HEK293 (cell line): ENCODE data around the gene FBLN2.

Experiments
- CTCF ChIA-PET: fragments of 350-600 bp; formaldehyde crosslinking; extraction: SDS; loops from one replicate; lab custom pipeline; 2021; ENCODE audit warnings: antibody characterized with exemption; lab: Yijun Ruan, JAX
- POLR2A ChIA-PET: fragments of 300-600 bp; formaldehyde crosslinking; extraction: SDS; loops from one replicate; lab custom pipeline; 2020; ENCODE audit warnings: antibody characterized with exemption, inconsistent platforms; lab: Yijun Ruan, JAX
- H3K27ac ChIP-seq: fragments of 200-500 bp; sonication (Bioruptor generic); 2 replicates; pipeline ENCODE4 v1.5.1; 2014; ENCODE audit warnings: low read depth, low read length, control low read depth, inconsistent platforms; ENCODE audit errors: extremely low read depth
- H3K36me3 ChIP-seq, 2 experiments: fragments of 200-500 bp in 1 of 2; sonication (Bioruptor generic) in 1 of 2; 1 replicate in 1 of 2; 2 replicates in 1 of 2; pipeline ENCODE4 v1.5.1; 2014 to 2017; ENCODE audit warnings: inconsistent platforms in 2 of 2, low read length in 2 of 2; ENCODE audit not compliant: control insufficient read depth in 2 of 2, insufficient read depth in 1 of 2
- H3K4me1 ChIP-seq: fragments of 200-500 bp; sonication (Bioruptor generic); 2 replicates; pipeline ENCODE4 v1.5.1; 2014; ENCODE audit warnings: mild to moderate bottlenecking, low read length, inconsistent platforms; ENCODE audit not compliant: control insufficient read depth, insufficient read depth
- H3K4me3 ChIP-seq: 2 replicates; pipeline ENCODE4 v1.5.1; 2011; ENCODE audit warnings: low read depth, mild to moderate bottlenecking, control low read depth, low read length, moderate library complexity
- H3K9me3 ChIP-seq: fragments of 200-500 bp; sonication (Bioruptor generic); 2 replicates; pipeline ENCODE4 v1.5.1; 2014; ENCODE audit warnings: low read depth, low read length, inconsistent platforms; ENCODE audit not compliant: control insufficient read depth, insufficient read depth
- GLIS1 ChIP-seq: fragments of 450-650 bp; formaldehyde crosslinking; IDR thresholded peaks from 2 replicates; pipeline ENCODE4 v1.5.1; 2016; ENCODE audit warnings: missing biosample characterization, missing genetic modification characterization
- GLIS2 ChIP-seq: fragments of 450-650 bp; formaldehyde crosslinking; IDR thresholded peaks from 2 replicates; pipeline ENCODE4 v1.5.1; 2016; ENCODE audit warnings: missing biosample characterization, missing genetic modification characterization
- KLF1 ChIP-seq: fragments of 450-650 bp; formaldehyde crosslinking; IDR thresholded peaks from 2 replicates; pipeline ENCODE4 v1.5.1; 2016; ENCODE audit warnings: missing biosample characterization, missing genetic modification characterization
- KLF7 ChIP-seq: fragments of 450-650 bp; formaldehyde crosslinking; IDR thresholded peaks from 2 replicates; pipeline ENCODE4 v1.5.1; 2016; ENCODE audit warnings: missing biosample characterization, missing genetic modification characterization, borderline replicate concordance
- PATZ1 ChIP-seq: fragments of 450-650 bp; formaldehyde crosslinking; IDR thresholded peaks from 2 replicates; pipeline ENCODE4 v1.5.1; 2016; ENCODE audit warnings: missing biosample characterization, missing genetic modification characterization
- REST ChIP-seq: fragments of 450-650 bp; formaldehyde crosslinking; IDR thresholded peaks from 2 replicates; pipeline ENCODE4 v1.5.1; 2016; ENCODE audit warnings: missing biosample characterization, missing genetic modification characterization
- SALL2 ChIP-seq: fragments of 450-650 bp; formaldehyde crosslinking; IDR thresholded peaks from 2 replicates; pipeline ENCODE4 v1.5.0; 2017; ENCODE audit warnings: missing biosample characterization, mild to moderate bottlenecking, missing genetic modification characterization, borderline replicate concordance
- ZBTB20 ChIP-seq: fragments of 450-650 bp; formaldehyde crosslinking; IDR thresholded peaks from 2 replicates; pipeline ENCODE4 v1.5.1; 2016; ENCODE audit warnings: missing biosample characterization, missing genetic modification characterization
- ZBTB48 ChIP-seq: fragments of 450-650 bp; formaldehyde crosslinking; IDR thresholded peaks from 2 replicates; pipeline ENCODE4 v1.5.1; 2016; ENCODE audit warnings: missing biosample characterization, missing genetic modification characterization
- ZFP69B ChIP-seq: fragments of 450-650 bp; formaldehyde crosslinking; IDR thresholded peaks from 2 replicates; pipeline ENCODE4 v1.5.1; 2016; ENCODE audit warnings: missing biosample characterization, missing genetic modification characterization
- ZNF184 ChIP-seq: fragments of 450-650 bp; IDR thresholded peaks from 2 replicates; pipeline ENCODE4 v1.5.1; 2018; ENCODE audit warnings: missing biosample characterization, mild to moderate bottlenecking, missing genetic modification characterization
- ZNF211 ChIP-seq: fragments of 450-650 bp; formaldehyde crosslinking; IDR thresholded peaks from 2 replicates; pipeline ENCODE4 v1.5.1; 2016; ENCODE audit warnings: low read depth, missing biosample characterization, missing genetic modification characterization
- ZNF501 ChIP-seq: fragments of 450-650 bp; formaldehyde crosslinking; IDR thresholded peaks from 2 replicates; pipeline ENCODE4 v1.5.1; 2016; ENCODE audit warnings: missing biosample characterization, missing genetic modification characterization
- ZNF549 ChIP-seq: fragments of 450-650 bp; IDR thresholded peaks from 2 replicates; pipeline ENCODE4 v1.5.1; 2018; ENCODE audit warnings: missing biosample characterization, missing genetic modification characterization, mild to moderate bottlenecking, inconsistent platforms, moderate library complexity
- ZNF558 ChIP-seq: fragments of 450-650 bp; formaldehyde crosslinking; IDR thresholded peaks from 2 replicates; pipeline ENCODE4 v1.5.1; 2016; ENCODE audit warnings: missing biosample characterization, missing genetic modification characterization
- ZNF626 ChIP-seq: fragments of 450-650 bp; sonication (Bioruptor Pico); formaldehyde crosslinking; IDR thresholded peaks from 2 replicates; pipeline ENCODE4 v1.5.1; 2018; ENCODE audit warnings: missing biosample characterization, missing genetic modification characterization, inconsistent platforms
- ZNF704 ChIP-seq: fragments of 450-650 bp; formaldehyde crosslinking; IDR thresholded peaks from 2 replicates; pipeline ENCODE4 v1.5.1; 2016; ENCODE audit warnings: missing biosample characterization, missing genetic modification characterization
- TF ChIP-seq, protein P1 (sequence below): fragments of 450-650 bp; formaldehyde crosslinking; IDR thresholded peaks from 2 replicates; pipeline ENCODE4 v1.5.1; 2017; ENCODE audit warnings: missing biosample characterization, missing genetic modification characterization
- TF ChIP-seq, protein P2 (sequence below): fragments of 450-650 bp; formaldehyde crosslinking; IDR thresholded peaks from 2 replicates; pipeline ENCODE4 v1.5.1; 2016; ENCODE audit warnings: missing biosample characterization, missing genetic modification characterization

The FBLN2 gene

GRCh38 chr3:13556917-13557316 lies 8.0 kb downstream of the FBLN2 start (continued):
- no peak for TF ChIP-seq REST (tag by site-specific recombination)
- TF ChIP-seq ZBTB20 (tag by site-specific recombination) = no peak
- TF ChIP-seq ZNF558 = no peak
- TF ChIP-seq PATZ1 (tag by site-specific recombination) = no peak
- TF ChIP-seq GLIS1 (tag by site-specific recombination) = no peak
- no peak for TF ChIP-seq SALL2 (tag by site-specific recombination)
- no peak for TF ChIP-seq ZNF549 (tag by site-specific recombination)
- TF ChIP-seq ZNF501 = no peak
- no peak for TF ChIP-seq ZNF184 (tag by site-specific recombination)
- TF ChIP-seq ZFP69B (tag by site-specific recombination) = no peak
- TF ChIP-seq KLF7 (tag by site-specific recombination) = no peak
- TF ChIP-seq GLIS2 (tag by site-specific recombination) = no peak
- TF ChIP-seq, all 188 proteins: peak for 0

- Histone ChIP-seq H3K36me3 (no peaks in the 10 kb centered on the region), H3K9me3 (no peaks in the 10 kb centered on the region), H3K27ac (no peak overlapping the region), H3K4me1 (no peaks in the 10 kb centered on the region), H3K4me3 (no peak overlapping the region)
- ChIA-PET POLR2A (no interaction called here), CTCF (interaction anchor here (0.6 to 0.7 kb wide), 2 partner anchors 12 to 15 kb away, joined by 3 read pairs; no protein-coding TSS in a partner anchor)
- TF ChIP-seq KLF7 (tag by site-specific recombination) = no peak
- TF ChIP-seq, protein P1, sequence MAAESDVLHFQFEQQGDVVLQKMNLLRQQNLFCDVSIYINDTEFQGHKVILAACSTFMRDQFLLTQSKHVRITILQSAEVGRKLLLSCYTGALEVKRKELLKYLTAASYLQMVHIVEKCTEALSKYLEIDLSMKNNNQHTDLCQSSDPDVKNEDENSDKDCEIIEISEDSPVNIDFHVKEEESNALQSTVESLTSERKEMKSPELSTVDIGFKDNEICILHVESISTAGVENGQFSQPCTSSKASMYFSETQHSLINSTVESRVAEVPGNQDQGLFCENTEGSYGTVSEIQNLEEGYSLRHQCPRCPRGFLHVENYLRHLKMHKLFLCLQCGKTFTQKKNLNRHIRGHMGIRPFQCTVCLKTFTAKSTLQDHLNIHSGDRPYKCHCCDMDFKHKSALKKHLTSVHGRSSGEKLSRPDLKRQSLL = peak; percentile 54; the same call in 1 of the 2 replicates
Measured at GRCh38 chr3:13557417-13557816, 8.5 kb downstream of the FBLN2 start.

GRCh38 chr3:13557926-13558325 lies 9.0 kb downstream of the FBLN2 start:
- POLR2A ChIA-PET = no interaction called here
- H3K4me1 ChIP-seq = no peaks in the 10 kb centered on the region
- TF ChIP-seq KLF1 (tag by site-specific recombination) = no peak
- no peak for TF ChIP-seq ZBTB48 (tag by site-specific recombination)
- TF ChIP-seq GLIS1 (tag by site-specific recombination) = no peak
- TF ChIP-seq ZNF626 (tag by site-specific recombination) = no peak
- no peak for TF ChIP-seq ZNF211 (tag by site-specific recombination)
- no peak for TF ChIP-seq ZNF704 (tag by site-specific recombination)
- TF ChIP-seq, protein P2, sequence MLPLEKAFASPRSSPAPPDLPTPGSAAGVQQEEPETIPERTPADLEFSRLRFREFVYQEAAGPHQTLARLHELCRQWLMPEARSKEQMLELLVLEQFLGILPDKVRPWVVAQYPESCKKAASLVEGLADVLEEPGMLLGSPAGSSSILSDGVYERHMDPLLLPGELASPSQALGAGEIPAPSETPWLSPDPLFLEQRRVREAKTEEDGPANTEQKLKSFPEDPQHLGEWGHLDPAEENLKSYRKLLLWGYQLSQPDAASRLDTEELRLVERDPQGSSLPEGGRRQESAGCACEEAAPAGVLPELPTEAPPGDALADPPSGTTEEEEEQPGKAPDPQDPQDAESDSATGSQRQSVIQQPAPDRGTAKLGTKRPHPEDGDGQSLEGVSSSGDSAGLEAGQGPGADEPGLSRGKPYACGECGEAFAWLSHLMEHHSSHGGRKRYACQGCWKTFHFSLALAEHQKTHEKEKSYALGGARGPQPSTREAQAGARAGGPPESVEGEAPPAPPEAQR (tag by site-specific recombination) = no peak
- no peak for TF ChIP-seq SALL2 (tag by site-specific recombination)
- H3K27ac ChIP-seq = no peak overlapping the region
- no peaks in the 10 kb centered on the region for H3K9me3 ChIP-seq
- CTCF ChIA-PET = no interaction called here
- no peaks in the 10 kb centered on the region for H3K36me3 ChIP-seq
- H3K4me3 ChIP-seq = no peak overlapping the region
